ENCODE data around the gene DLGAP1.

The DLGAP1 gene

GRCh38 chr18:3919396-3920061 lies 535.6 kb downstream of the DLGAP1 start:
- no peak overlapping the region for H3K4me3 ChIP-seq (ENCODE audit: low read depth in 1 of 2, low read length in 1 of 2)
- no peak overlapping the region for H3K27ac ChIP-seq
- H3K9me3 ChIP-seq, result no peaks in the 10 kb centered on the region
- TF ChIP-seq CTCF (IDR thresholded peaks at IDR 0.05), result no peak
- peaks cover 4% of the 10 kb centered on the region for H3K27me3 ChIP-seq
- no peaks in the 10 kb centered on the region for H3K36me3 ChIP-seq
- H3K4me1 ChIP-seq (ENCODE audit: control insufficient read depth in 1 of 2, insufficient read depth in 1 of 2, low read depth in 1 of 2, low read length in 1 of 2), result no peaks in the 10 kb centered on the region

GRCh38 chr18:3916082-3916481 lies 539.0 kb downstream of the DLGAP1 start:
- Histone ChIP-seq H3K9me3 (no peaks in the 10 kb centered on the region), H3K27ac (no peak overlapping the region), H3K4me1 (ENCODE audit: control insufficient read depth in 1 of 2, insufficient read depth in 1 of 2, low read depth in 1 of 2, low read length in 1 of 2) (no peaks in the 10 kb centered on the region), H3K36me3 (no peaks in the 10 kb centered on the region), H3K4me3 (ENCODE audit: low read depth in 1 of 2, low read length in 1 of 2) (no peak overlapping the region), H3K27me3 (peaks cover 4% of the 10 kb centered on the region)
- no peak for TF ChIP-seq CTCF (IDR thresholded peaks at IDR 0.05)

GRCh38 chr18:3914833-3915610 lies 540.1 kb downstream of the DLGAP1 start:
- Histone ChIP-seq H3K4me1 (ENCODE audit: control insufficient read depth in 1 of 2, insufficient read depth in 1 of 2, low read depth in 1 of 2, low read length in 1 of 2) (no peaks in the 10 kb centered on the region), H3K9me3 (no peaks in the 10 kb centered on the region), H3K27ac (no peak overlapping the region), H3K36me3 (no peaks in the 10 kb centered on the region), H3K4me3 (ENCODE audit: low read depth in 1 of 2, low read length in 1 of 2) (no peak overlapping the region), H3K27me3 (peaks cover 4% of the 10 kb centered on the region)
- TF ChIP-seq CTCF (IDR thresholded peaks at IDR 0.05), result no peak

GRCh38 chr18:3914109-3914508 lies 541.0 kb downstream of the DLGAP1 start:
- H3K4me1 ChIP-seq (ENCODE audit: control insufficient read depth in 1 of 2, insufficient read depth in 1 of 2, low read depth in 1 of 2, low read length in 1 of 2), result no peaks in the 10 kb centered on the region
- H3K9me3 ChIP-seq, result no peaks in the 10 kb centered on the region
- peaks cover 4% of the 10 kb centered on the region for H3K27me3 ChIP-seq
- TF ChIP-seq CTCF (IDR thresholded peaks at IDR 0.05), result no peak
- H3K4me3 ChIP-seq (ENCODE audit: low read depth in 1 of 2, low read length in 1 of 2), result no peak overlapping the region
- no peak overlapping the region for H3K27ac ChIP-seq
- no peaks in the 10 kb centered on the region for H3K36me3 ChIP-seq

- no peak overlapping the region for H3K4me3 ChIP-seq (ENCODE audit: low read depth in 1 of 2, low read length in 1 of 2)
- no peaks in the 10 kb centered on the region for H3K36me3 ChIP-seq
- no peaks in the 10 kb centered on the region for H3K4me1 ChIP-seq (ENCODE audit: control insufficient read depth in 1 of 2, insufficient read depth in 1 of 2, low read depth in 1 of 2, low read length in 1 of 2)
- H3K27ac ChIP-seq, result no peak overlapping the region
- peaks cover 4% of the 10 kb centered on the region for H3K27me3 ChIP-seq
- TF ChIP-seq CTCF (IDR thresholded peaks at IDR 0.05), result no peak
- no peaks in the 10 kb centered on the region for H3K9me3 ChIP-seq
Measured at GRCh38 chr18:3912705-3913104, 542.4 kb downstream of the DLGAP1 start.

Data from neutrophil (primary cell).